HCT116 (cell line): ENCODE results near the gene INTS12. TPM values are rescaled to one million over a fixed set of nuclear protein-coding genes. Genes with fewer than 3 reads are reported as not detected.

Experiments used
- ATAC-seq: fragments of 200-7000 bp; cut with Tn5 transposase; 2 replicates; pipeline ENCODE4 v1.9.1; 2020; ENCODE audit warnings: mild to moderate bottlenecking, moderate library complexity
- BruUV-seq: library from RNA; stranded (reverse); fragments of 400-500 nt; replicated peaks from 2 replicates; lab custom pipeline; 2021; lab: Mats Ljungman, UMichigan
- CTCF ChIA-PET: fragments of 300-600 bp; sonication (Branson Sonifier 250); formaldehyde crosslinking; loops from one replicate; lab custom pipeline; 2021; ENCODE audit warnings: antibody characterized with exemption; lab: Charles Lee
- POLR2A ChIA-PET: fragments of 300-600, 350-600 bp; sonication (Branson Sonifier 250); formaldehyde crosslinking; loops from one replicate; lab custom pipeline; 2021; ENCODE audit warnings: antibody characterized with exemption; lab: Charles Lee
- RAD21 ChIA-PET, 2 experiments: fragments of 300-600 bp; sonication (Branson Sonifier 250); formaldehyde crosslinking; loops; one replicate each; lab custom pipeline; 2023; ENCODE audit warnings: low total read pairs in 2 of 2; ENCODE audit not compliant: uncharacterized antibody in 2 of 2, unreplicated experiment in 2 of 2, low non-redundant PET in 1 of 2; lab: Charles Lee
- DNase-seq: peaks from one replicate; pipeline ENCODE4 v3.0.0-alpha.2; 2010; ENCODE audit warnings: low read depth, low spot score
- H2AFZ ChIP-seq: fragments of 200-600 bp; shearing (Covaris generic), sonication (generic); 2 replicates; pipeline ENCODE4 v1.6.1; 2017; ENCODE audit warnings: low read depth, mixed run types, mixed read lengths, antibody characterized with exemption, low read length; ENCODE audit not compliant: poor library complexity, severe bottlenecking
- H3K27ac ChIP-seq: 2 replicates; pipeline ENCODE4 v1.5.1; 2012; ENCODE audit warnings: low read depth, low read length
- H3K27me3 ChIP-seq: fragments of 200-600 bp; sonication (generic); 2 replicates; pipeline ENCODE4 v1.6.1; 2016; ENCODE audit warnings: mixed run types, low read length, mixed read lengths; ENCODE audit not compliant: insufficient read depth
- H3K36me3 ChIP-seq, 2 experiments: fragments of 200-500 bp in 1 of 2; fragments of 200-600 bp in 1 of 2; sonication (Bioruptor generic) in 1 of 2; sonication (generic) in 1 of 2; 2 replicates each; pipeline versions ENCODE4 v1.5.1 to v1.6.1; 2014 to 2016; ENCODE audit warnings: low read length in 2 of 2, inconsistent platforms in 1 of 2, mixed read lengths in 1 of 2, mixed run types in 1 of 2; ENCODE audit not compliant: insufficient read depth in 2 of 2, control insufficient read depth in 1 of 2
- H3K4me1 ChIP-seq, 2 experiments: fragments of 200-600 bp in 1 of 2; sonication (generic) in 1 of 2; 2 replicates each; pipeline versions ENCODE4 v1.5.1 to v1.6.1; 2012 to 2017; ENCODE audit warnings: low read length in 2 of 2, inconsistent platforms in 1 of 2, mild to moderate bottlenecking in 1 of 2, mixed read lengths in 1 of 2, mixed run types in 1 of 2, moderate library complexity in 1 of 2; ENCODE audit not compliant: insufficient read depth in 2 of 2, control insufficient read depth in 1 of 2
- H3K4me2 ChIP-seq: fragments of 200-600 bp; sonication (generic); 2 replicates; pipeline ENCODE4 v1.6.1; 2017; ENCODE audit warnings: mixed run types, low read length, mixed read lengths
- H3K4me3 ChIP-seq, 2 experiments: fragments of 200-600 bp in 1 of 2; sonication (generic) in 1 of 2; replicated peaks in 1 of 2; 2 replicates each; pipeline ENCODE4 v1.5.1; 2011 to 2016; ENCODE audit warnings: low read length in 2 of 2, control low read depth in 1 of 2, low read depth in 1 of 2, mild to moderate bottlenecking in 1 of 2, mixed read lengths in 1 of 2, mixed run types in 1 of 2
- H3K79me2 ChIP-seq: fragments of 200-600 bp; sonication (generic); 2 replicates; pipeline ENCODE4 v1.6.1; 2017; ENCODE audit warnings: mild to moderate bottlenecking, mixed run types, low read length, moderate library complexity, mixed read lengths; ENCODE audit not compliant: insufficient read depth
- H3K9ac ChIP-seq: fragments of 200-600 bp; sonication (generic); 2 replicates; pipeline ENCODE4 v1.6.1; 2016; ENCODE audit warnings: low read length, mixed read lengths
- H3K9me2 ChIP-seq: fragments of 200-600 bp; sonication (generic), shearing (Covaris generic); 2 replicates; pipeline ENCODE4 v1.6.1; 2017; ENCODE audit warnings: mixed run types, mild to moderate bottlenecking, moderate library complexity; ENCODE audit not compliant: insufficient read depth
- H3K9me3 ChIP-seq, 2 experiments: fragments of 200-500 bp in 1 of 2; fragments of 200-600 bp in 1 of 2; sonication (Bioruptor generic) in 1 of 2; sonication (generic) in 1 of 2; 2 replicates each; pipeline ENCODE4 v1.6.1; 2014 to 2017; ENCODE audit warnings: low read length in 2 of 2, mixed read lengths in 2 of 2, inconsistent platforms in 1 of 2, low read depth in 1 of 2, mild to moderate bottlenecking in 1 of 2, mixed run types in 1 of 2, moderate library complexity in 1 of 2; ENCODE audit not compliant: control insufficient read depth in 1 of 2, insufficient read depth in 1 of 2
- H4K20me1 ChIP-seq: fragments of 200-600 bp; sonication (generic), shearing (Covaris generic); 2 replicates; pipeline ENCODE4 v1.6.1; 2017; ENCODE audit warnings: mixed run types, mild to moderate bottlenecking, moderate library complexity; ENCODE audit not compliant: insufficient read depth
- CBX3 ChIP-seq: IDR thresholded peaks from 2 replicates; pipeline ENCODE4 v1.6.1; 2012; ENCODE audit warnings: low read depth
- CEBPB ChIP-seq: IDR thresholded peaks from 2 replicates; pipeline ENCODE4 v1.6.1; 2012; ENCODE audit warnings: low read depth
- EGR1 ChIP-seq: IDR thresholded peaks from 2 replicates; pipeline ENCODE4 v1.6.1; 2012; ENCODE audit warnings: low read depth
- EZH2 ChIP-seq: fragments of 200-600 bp; sonication (generic); IDR thresholded peaks from 2 replicates; pipeline ENCODE4 v1.6.1; 2017; ENCODE audit warnings: antibody characterized with exemption, mixed run types
- EZH2phosphoT487 ChIP-seq: fragments of 200-600 bp; IDR thresholded peaks from 2 replicates; pipeline ENCODE4 v1.6.1; 2018; ENCODE audit warnings: antibody characterized with exemption, borderline replicate concordance
- FOSL1 ChIP-seq: IDR thresholded peaks from 2 replicates; pipeline ENCODE4 v1.6.1; 2012; ENCODE audit warnings: low read depth
- POLR2A ChIP-seq: IDR thresholded peaks from 2 replicates; pipeline ENCODE4 v1.7.0; 2011; ENCODE audit warnings: borderline replicate concordance; ENCODE audit not compliant: insufficient read depth, insufficient read length; ENCODE audit errors: extremely low read depth
- POLR2AphosphoS5 ChIP-seq: IDR thresholded peaks from 2 replicates; pipeline ENCODE4 v1.6.1; 2011; ENCODE audit warnings: mild to moderate bottlenecking, low read depth, low read length, moderate library complexity
- SIN3A ChIP-seq: IDR thresholded peaks from 2 replicates; pipeline ENCODE4 v1.6.1; 2012; ENCODE audit warnings: low read depth
- SRF ChIP-seq: IDR thresholded peaks from 2 replicates; pipeline ENCODE4 v1.6.1; 2012; ENCODE audit warnings: low read depth
- TCF7L2 ChIP-seq: IDR thresholded peaks from 2 replicates; pipeline ENCODE4 v1.7.0; 2011; ENCODE audit warnings: borderline replicate concordance, inconsistent platforms; ENCODE audit not compliant: insufficient read depth, insufficient read length; ENCODE audit errors: extremely low read depth
- YY1 ChIP-seq: IDR thresholded peaks from 2 replicates; pipeline ENCODE4 v1.6.1; 2011; ENCODE audit warnings: low read length, low read depth, moderate library complexity, mild to moderate bottlenecking; ENCODE audit not compliant: insufficient replicate concordance; ENCODE audit errors: extremely low read depth
- ZFX ChIP-seq: fragments of 450-650 bp; IDR thresholded peaks from 2 replicates; pipeline ENCODE4 v1.6.1; 2017
- ZNF274 ChIP-seq: fragments of 200-500 bp; sonication (Bioruptor generic); IDR thresholded peaks from 2 replicates; pipeline ENCODE4 v1.6.1; 2014; ENCODE audit warnings: mild to moderate bottlenecking, low read depth, low read length, inconsistent platforms
- intact Hi-C: fragments of 100-400 bp; cut with micrococcal nuclease; formaldehyde crosslinking; loops from 2 replicates; pipeline ENCODE4 v1.10.0; 2022
- total RNA-seq: library from RNA; stranded (reverse); gene quantifications from one replicate; pipeline ENCODE4 v1.2.1, GENCODE V29; 2021; ENCODE audit not compliant: unreplicated experiment
- TF ChIP-seq, protein P1 (sequence below), 3 experiments: fragments of 200-600 bp in 1 of 3; sonication (generic) in 1 of 3; IDR thresholded peaks in 2 of 3; conservative IDR thresholded peaks in 1 of 3; 2 replicates each; pipeline ENCODE4 v1.5.1; 2012 to 2017; ENCODE audit warnings: low read depth in 2 of 3, low read length in 2 of 3, antibody characterized with exemption in 1 of 3, borderline replicate concordance in 1 of 3, control low read depth in 1 of 3, mild to moderate bottlenecking in 1 of 3, mixed read lengths in 1 of 3, mixed run types in 1 of 3, moderate library complexity in 1 of 3; ENCODE audit not compliant: insufficient read depth in 1 of 3
- TF ChIP-seq, protein P2 (sequence below): IDR thresholded peaks from 2 replicates; pipeline ENCODE4 v1.6.1; 2012
- TF ChIP-seq, protein P3 (sequence below): IDR thresholded peaks from 2 replicates; pipeline ENCODE4 v1.6.1; 2011; ENCODE audit warnings: mild to moderate bottlenecking, low read length, moderate library complexity; ENCODE audit not compliant: insufficient replicate concordance; ENCODE audit errors: extremely low read depth

INTS12 gene
- total RNA-seq, 1 experiment from 2014 or later: 18.5 TPM

DNA sequence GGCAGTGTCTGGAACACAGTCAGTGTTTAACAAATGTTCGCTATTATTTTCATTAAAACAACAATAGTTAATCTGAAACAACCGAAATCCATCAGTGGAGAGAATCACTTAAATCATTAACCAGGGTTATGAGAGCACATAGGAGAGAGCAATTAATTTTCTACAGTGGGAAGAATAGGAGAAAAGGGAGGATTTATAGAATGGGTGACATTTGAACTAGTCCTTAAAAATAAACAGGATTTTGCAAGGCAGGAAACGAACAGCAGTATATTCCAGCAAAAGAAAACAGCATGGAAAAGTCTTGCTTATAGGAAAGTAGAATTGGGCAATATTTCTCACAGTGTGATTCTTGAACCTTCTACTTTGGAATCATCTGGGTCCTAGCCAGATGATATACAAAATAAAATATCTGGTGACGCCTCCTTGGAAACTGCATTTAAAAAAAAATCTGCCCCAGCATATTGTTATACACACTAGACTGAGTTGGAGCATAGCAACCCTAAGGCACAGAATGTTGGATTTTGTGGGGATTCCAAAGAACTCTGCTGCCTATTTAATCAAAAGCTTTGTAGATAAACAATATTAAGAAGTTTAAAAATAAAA, 56.1 kb downstream of the INTS12 start:
- H3K4me3 ChIP-seq: no peak overlapping the region
- no peak overlapping the region for H2AFZ ChIP-seq
- H3K27ac ChIP-seq: no peak overlapping the region
- ChIA-PET RAD21 (no interaction called here), CTCF (interaction anchor here (0.6 kb wide), 1 partner anchor 19 kb away, joined by 3 read pairs; no protein-coding TSS in a partner anchor), POLR2A (no interaction called here)
- no peaks in the 10 kb centered on the region for H3K9me2 ChIP-seq
- H3K36me3 ChIP-seq: no peaks in the 10 kb centered on the region
- H3K9ac ChIP-seq: no peak overlapping the region
- ATAC-seq (no peak), DNase-seq (no peak)
- H3K27me3 ChIP-seq: no peaks in the 10 kb centered on the region
- H3K4me1 ChIP-seq: no peaks in the 10 kb centered on the region
- H3K4me2 ChIP-seq: no peak overlapping the region
- H3K9me3 ChIP-seq: no peaks in the 10 kb centered on the region
- intact Hi-C loops: no loop called here
- no peaks in the 10 kb centered on the region for H3K79me2 ChIP-seq
- H4K20me1 ChIP-seq: no peaks in the 10 kb centered on the region
- no TSS peak for BruUV-seq
- TF ChIP-seq YY1 (no peak), TCF7L2 (no peak), POLR2AphosphoS5 (no peak), CBX3 (no peak), EZH2phosphoT487 (no peak)

GRCh38 chr4:105651884-105652283, 56.6 kb downstream of the INTS12 start:
- POLR2A ChIA-PET: no interaction called here
- RAD21 ChIA-PET: no interaction called here
- DNase-seq (no peak), ATAC-seq (no peak)
- no peaks in the 10 kb centered on the region for H3K79me2 ChIP-seq
- H3K9ac ChIP-seq: no peak overlapping the region
- no TSS peak for BruUV-seq
- H4K20me1 ChIP-seq: no peaks in the 10 kb centered on the region
- H3K9me2 ChIP-seq: no peaks in the 10 kb centered on the region
- no peak overlapping the region for H2AFZ ChIP-seq
- CTCF ChIA-PET: interaction anchor here (0.6 kb wide), 1 partner anchor 19 kb away, joined by 3 read pairs; no protein-coding TSS in a partner anchor
- no peaks in the 10 kb centered on the region for H3K9me3 ChIP-seq
- intact Hi-C loops: no loop called here
- no peak overlapping the region for H3K4me2 ChIP-seq
- H3K36me3 ChIP-seq: no peaks in the 10 kb centered on the region
- H3K4me3 ChIP-seq: no peak overlapping the region
- H3K27me3 ChIP-seq: no peaks in the 10 kb centered on the region
- H3K27ac ChIP-seq: no peak overlapping the region
- no peaks in the 10 kb centered on the region for H3K4me1 ChIP-seq
- TF ChIP-seq FOSL1 (no peak), CEBPB (no peak), POLR2A (no peak), ZNF274 (no peak), SIN3A (no peak), YY1 (no peak), ZFX (no peak), EZH2phosphoT487 (no peak), EGR1 (no peak), SRF (no peak), EZH2 (no peak)
- TF ChIP-seq, protein P1, sequence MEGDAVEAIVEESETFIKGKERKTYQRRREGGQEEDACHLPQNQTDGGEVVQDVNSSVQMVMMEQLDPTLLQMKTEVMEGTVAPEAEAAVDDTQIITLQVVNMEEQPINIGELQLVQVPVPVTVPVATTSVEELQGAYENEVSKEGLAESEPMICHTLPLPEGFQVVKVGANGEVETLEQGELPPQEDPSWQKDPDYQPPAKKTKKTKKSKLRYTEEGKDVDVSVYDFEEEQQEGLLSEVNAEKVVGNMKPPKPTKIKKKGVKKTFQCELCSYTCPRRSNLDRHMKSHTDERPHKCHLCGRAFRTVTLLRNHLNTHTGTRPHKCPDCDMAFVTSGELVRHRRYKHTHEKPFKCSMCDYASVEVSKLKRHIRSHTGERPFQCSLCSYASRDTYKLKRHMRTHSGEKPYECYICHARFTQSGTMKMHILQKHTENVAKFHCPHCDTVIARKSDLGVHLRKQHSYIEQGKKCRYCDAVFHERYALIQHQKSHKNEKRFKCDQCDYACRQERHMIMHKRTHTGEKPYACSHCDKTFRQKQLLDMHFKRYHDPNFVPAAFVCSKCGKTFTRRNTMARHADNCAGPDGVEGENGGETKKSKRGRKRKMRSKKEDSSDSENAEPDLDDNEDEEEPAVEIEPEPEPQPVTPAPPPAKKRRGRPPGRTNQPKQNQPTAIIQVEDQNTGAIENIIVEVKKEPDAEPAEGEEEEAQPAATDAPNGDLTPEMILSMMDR (IDR thresholded peaks at IDR 0.05 in 2 of 3, conservative IDR thresholded peaks at IDR 0.05 in 1 of 3; ENCODE audit: borderline replicate concordance in 1 of 3, insufficient read depth in 1 of 3, low read depth in 2 of 3, low read length in 2 of 3): no peak
- TF ChIP-seq, protein P2, sequence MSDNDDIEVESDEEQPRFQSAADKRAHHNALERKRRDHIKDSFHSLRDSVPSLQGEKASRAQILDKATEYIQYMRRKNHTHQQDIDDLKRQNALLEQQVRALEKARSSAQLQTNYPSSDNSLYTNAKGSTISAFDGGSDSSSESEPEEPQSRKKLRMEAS: no peak
- TF ChIP-seq, protein P3, sequence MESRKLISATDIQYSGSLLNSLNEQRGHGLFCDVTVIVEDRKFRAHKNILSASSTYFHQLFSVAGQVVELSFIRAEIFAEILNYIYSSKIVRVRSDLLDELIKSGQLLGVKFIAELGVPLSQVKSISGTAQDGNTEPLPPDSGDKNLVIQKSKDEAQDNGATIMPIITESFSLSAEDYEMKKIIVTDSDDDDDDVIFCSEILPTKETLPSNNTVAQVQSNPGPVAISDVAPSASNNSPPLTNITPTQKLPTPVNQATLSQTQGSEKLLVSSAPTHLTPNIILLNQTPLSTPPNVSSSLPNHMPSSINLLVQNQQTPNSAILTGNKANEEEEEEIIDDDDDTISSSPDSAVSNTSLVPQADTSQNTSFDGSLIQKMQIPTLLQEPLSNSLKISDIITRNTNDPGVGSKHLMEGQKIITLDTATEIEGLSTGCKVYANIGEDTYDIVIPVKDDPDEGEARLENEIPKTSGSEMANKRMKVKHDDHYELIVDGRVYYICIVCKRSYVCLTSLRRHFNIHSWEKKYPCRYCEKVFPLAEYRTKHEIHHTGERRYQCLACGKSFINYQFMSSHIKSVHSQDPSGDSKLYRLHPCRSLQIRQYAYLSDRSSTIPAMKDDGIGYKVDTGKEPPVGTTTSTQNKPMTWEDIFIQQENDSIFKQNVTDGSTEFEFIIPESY: no peak
